HL-60/S4 (cell line): ENCODE measurements around the gene MAGI2.

ENCODE experiments used
- in situ Hi-C: fragments of 300-500 bp; cut with MboI; formaldehyde crosslinking; loops from 2 replicates; pipeline ENCODE4 v1.14.3; 2022; ENCODE audit warnings: low sequenced_read_pairs

The MAGI2 gene

DNA sequence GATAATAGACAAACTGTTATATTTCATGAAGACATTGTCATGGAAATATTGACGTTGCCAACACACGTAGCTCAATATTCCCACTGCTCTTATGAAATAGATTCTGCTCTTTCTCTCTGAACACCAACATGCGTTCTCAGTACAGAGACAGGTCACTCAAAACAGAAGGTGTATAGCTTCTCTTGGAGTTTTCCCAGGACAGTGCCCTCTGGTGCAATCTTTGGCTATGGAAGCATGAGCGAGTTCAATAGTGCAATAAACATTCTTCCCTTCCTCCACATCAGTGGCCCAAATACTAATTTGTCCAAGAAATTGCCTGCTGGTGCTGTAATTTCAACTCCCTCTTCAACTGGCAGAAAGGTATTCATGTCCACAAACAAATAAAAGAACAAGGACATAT lies 145.3 kb downstream of the MAGI2 start:
- in situ Hi-C loops: no loop called here

DNA sequence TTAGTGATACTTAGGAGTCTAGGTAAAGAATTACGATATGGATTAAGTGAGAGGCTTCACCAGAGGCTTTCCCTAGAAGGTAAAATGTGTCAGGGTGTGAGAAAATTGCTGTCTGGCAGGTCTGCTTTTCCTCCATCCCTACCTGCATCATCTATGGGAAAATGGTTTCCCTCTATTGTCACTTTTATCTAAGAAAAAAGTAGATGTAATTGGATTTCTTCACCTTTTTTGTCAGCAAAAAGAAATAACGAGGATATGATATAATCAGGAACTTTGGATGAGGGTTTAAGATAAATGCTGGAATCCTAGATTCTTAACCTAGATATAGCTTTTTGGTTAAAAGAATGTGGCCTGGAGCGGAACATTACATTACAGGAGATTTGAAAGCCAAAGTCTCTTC lies 146.1 kb downstream of the MAGI2 start:
- in situ Hi-C loops: no loop called here

DNA sequence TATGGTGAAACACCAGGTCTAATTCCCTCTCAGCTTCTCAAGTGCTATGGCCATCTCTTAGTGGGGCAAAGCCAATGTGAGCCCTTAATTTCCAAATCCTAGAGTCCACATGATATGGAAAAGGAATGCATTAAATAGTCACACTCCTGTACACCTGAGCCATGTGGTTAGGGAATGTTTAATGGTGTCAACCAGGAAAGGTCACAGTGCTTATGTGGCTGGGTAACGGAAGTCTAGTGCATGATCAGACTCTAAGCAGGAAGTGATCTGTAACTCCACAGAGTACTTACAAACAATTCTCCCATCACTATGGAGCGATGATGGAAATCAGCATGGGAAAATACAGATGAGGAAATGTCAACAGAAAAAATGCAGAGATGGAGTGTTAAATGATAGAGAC lies 148.8 kb downstream of the MAGI2 start:
- in situ Hi-C loops: no loop called here

DNA sequence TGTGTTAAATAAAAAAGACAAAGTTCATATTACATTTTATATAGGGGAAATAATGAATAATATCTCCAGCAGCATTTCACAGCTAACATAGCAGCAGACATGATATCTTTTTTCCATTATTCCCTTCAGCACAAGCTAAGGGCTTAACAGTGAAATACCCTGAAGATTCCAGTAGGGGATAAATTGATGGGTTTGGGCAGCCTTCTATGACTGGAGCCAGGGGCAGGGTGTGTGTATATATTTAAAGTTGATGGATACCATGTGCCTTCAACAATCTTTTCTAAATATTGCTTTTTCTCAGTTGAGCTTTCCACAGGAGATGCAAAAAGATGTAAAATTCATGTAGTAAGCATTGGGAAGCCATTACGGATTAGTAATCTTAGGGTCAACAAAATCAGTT lies 151.2 kb downstream of the MAGI2 start:
- in situ Hi-C loops: no loop called here

DNA sequence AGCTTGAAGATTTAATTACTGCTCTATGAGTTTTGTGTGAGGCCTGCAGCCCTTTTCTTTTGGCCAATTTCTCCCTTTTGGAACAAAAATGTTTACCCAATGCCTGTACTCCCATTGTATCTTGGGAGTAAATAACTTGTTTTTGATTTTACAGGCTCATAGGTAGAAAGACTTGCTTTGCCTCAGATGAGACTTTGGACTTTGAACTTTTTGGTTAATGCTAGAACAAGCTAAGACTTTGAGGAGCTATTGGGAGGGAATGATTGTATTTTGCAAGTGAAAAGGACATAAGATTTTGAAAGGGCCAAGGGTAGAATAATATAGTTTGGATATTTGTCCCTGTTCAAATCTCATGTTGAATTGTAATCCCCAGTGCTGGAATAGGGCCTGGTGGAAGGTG lies 152.0 kb downstream of the MAGI2 start:
- in situ Hi-C loops: no loop called here

DNA sequence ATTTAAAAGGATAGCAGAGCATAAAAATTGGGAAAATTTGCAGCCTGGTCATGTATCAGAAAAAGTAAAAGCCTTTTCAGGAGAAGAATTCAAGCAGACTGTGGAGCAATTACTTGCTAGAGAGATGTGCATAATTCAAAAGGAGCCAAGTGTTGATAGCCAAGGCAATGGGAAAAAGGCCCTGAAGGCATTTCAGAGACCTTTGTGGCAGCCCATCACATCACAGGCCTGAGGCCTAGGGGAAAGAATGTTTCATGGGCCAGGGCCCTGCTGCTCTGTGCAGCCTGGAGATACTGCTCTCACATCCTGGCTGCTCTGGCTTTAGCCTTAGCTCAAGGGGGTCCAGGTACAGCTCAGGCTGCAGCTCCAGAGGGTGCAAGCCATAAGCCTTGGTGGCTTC lies 152.9 kb downstream of the MAGI2 start:
- in situ Hi-C loops: no loop called here

DNA sequence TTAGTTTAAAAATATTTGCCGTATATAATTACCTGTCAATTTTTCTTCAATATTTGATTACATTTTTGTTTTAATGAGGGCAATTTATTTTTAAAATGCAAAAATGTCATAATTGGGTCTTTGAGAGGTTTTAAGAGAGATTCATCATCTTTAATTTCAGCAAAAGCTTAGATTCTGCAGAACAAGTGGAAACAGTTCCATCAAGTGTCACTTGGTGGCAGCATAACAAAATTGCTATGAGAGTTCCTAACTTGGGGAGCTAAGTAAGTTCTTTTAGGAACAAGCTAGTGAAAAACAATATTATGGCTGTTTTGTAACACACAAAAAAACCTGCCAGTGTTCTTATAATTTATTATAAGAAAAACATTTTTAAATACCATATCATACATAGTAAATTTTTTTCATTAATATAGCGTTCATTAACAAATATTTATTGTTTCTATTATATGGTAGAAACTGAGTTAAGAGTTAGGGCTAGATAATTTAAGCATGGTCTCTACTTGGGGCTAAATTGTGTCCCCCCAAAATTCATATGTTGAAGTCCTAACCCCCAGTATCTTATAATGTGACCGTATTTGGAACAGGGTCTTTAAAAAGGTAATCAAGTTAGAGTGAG lies 155.2 kb downstream of the MAGI2 start:
- in situ Hi-C loops: no loop called here

DNA sequence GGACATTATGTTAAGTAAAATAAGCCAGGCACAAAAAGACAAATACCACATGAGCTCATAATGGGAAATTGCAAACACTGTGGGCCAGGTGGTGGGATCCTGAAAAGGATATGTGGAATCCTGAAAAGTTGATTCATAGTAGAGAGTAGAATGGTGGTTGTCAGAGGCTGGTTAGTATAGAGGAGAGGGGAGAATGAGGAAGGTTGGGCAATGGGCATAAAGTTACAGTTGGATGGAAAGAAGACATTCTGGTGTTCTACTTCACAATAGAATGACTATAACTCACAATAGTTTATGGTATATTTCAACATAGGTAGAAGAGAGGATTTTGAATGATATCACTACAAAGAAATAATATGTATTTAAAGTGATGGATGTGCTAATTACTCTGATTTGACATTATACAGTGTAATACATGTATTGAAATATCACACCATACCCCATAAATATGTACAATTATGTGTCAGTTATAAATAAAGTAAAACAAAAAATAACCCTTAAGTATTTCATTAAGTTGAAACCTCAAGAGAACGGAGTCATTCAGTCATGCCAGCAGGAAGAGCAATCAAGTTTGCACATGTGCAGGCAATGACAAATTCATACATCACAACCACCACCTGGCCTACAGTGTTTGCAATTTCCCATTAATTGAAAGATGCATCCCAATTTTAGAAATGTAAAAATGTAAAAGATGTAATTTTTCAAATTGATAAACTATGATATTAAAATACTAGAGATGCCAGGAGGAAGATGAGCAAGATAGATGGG lies 156.7 kb downstream of the MAGI2 start:
- in situ Hi-C loops: no loop called here

DNA sequence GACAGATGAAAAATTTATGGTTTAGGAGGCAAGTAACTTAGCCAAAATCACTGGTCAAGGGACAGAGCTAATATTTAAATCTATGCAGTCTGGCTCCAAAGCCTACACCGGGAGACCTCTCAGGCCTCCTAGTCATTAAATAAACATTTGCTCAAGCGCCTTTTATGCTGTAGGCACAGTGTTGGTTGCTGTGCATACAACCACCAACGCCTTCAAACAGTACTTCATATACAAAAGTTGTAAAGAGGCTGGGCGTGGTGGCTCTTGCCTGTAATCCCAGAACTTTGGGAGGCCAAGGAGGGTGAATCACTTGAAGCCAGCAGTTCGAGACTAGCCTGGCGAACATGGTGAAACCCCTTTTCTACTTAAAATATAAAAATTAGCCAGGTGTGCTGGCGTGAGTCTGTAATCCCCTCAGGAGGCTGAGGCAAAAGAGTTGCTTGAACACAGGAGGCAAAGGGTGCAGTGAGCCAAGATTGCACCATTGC lies 159.8 kb downstream of the MAGI2 start:
- in situ Hi-C loops: no loop called here

DNA sequence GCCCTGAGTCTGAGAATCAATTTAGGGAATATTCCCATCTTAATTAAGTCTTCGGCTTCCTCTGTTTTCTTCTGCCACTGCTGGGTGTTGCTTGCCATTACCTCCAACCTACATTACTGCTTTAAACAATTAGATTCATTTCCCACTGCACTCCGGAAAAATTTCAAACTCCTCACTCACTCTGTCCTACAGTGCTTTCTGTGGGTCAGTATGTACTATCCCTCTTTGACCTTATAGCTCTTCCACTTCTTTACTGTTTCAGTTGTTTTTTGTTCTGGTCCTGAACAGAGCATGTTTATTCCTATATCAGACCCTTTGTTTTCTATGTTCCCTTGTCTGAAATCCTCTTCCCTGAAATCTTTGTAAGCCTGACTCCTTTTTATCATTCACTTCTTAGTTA lies 160.6 kb downstream of the MAGI2 start:
- in situ Hi-C loops: no loop called here

DNA sequence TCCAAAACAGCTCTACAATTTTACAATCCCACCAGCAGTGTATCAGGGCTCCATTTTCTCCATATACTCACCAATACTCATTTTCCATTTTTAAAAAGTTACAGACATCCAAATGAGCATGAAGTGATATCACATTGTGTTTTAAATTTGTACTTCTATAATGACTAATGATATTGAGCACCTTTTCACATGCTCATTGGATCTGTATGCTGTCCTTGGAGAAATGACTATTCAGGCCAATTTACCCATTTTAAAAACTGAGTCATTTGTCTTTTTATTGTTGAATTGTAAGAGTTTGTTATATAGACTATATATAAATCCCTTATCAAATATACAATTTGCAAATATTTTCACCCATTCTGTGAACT lies 162.0 kb downstream of the MAGI2 start:
- in situ Hi-C loops: no loop called here

DNA sequence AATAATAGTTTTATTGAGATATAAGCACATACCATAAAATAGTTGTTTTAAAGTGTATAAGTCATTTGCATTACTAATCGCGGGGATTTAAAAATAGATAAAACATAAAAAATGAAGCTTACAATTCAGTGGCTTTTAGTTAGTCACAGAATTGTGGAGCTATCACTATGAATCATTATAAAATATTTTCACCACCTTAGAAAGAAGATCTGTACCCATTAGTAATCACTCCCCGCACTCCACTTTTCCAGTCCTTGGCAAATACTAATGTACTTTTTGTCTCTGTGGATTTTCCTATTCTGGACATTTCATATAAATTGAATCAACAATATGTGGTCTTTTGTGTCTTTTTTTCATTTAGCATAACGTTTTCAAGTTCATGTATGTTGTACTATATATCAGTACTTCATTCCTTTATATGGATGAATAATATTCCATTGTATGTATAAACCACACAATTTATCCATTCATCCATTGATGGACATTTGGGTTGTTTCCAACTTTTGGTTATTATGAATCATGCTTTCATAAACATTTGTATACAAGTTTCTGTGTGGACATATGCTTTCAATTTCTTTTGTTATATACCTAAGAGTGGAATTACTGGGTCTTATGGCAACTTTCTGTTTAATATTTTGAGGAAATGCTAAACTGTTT lies 162.5 kb downstream of the MAGI2 start:
- in situ Hi-C loops: no loop called here

DNA sequence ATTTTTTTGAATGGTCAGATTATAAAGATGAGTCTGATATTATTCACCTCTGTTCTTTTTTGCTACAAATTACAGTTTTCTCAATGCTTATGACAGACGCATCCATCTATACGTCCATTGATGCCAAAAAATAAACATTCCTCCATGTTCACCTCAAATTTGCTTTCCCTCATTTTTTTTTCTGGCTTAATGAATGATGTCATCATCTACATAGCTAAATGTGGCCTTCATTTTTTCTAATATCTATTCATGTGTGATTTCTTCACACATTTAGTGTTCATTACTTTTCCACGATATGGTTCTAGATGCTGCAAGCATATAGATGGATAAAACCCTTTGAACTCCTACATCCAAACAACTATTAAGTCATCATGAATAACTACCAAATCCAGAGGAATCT lies 163.1 kb downstream of the MAGI2 start:
- in situ Hi-C loops: no loop called here

DNA sequence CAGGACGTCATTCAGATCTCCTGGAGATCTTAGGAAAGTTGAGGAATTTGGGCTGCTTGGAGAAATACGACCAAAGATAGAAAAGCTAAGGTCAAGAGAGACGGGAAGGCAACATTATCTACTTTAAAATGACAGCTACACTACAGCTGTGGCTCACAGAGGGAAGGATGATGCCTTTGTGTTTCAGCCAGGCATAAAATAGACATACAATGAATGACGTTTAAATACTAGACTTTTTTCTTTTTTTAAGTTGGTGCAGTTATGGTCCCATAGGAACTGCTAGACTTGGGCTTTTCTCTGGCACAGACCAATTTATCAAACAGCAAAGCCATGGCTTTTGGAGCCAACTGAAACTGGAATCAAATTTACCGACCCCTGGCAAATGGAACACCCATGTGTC lies 164.8 kb downstream of the MAGI2 start:
- in situ Hi-C loops: no loop called here

DNA sequence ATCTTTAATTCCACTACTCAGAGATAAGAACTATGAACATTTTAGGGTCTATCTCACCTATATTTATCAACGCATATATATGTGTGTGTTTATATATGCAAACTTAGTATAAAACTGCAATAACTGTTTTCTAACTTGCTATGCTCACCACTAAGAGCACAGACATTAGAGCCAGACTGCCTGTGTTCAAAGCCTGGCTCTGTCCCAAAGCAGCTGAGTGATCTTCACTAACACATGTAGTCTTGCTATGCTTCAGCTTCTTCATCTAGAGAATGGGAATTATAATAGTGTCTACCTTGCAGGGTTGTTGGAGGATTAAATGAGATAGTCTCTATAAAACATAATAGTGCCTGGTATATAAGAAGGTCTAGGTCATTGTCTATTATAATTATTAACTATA lies 165.5 kb downstream of the MAGI2 start:
- in situ Hi-C loops: no loop called here

DNA sequence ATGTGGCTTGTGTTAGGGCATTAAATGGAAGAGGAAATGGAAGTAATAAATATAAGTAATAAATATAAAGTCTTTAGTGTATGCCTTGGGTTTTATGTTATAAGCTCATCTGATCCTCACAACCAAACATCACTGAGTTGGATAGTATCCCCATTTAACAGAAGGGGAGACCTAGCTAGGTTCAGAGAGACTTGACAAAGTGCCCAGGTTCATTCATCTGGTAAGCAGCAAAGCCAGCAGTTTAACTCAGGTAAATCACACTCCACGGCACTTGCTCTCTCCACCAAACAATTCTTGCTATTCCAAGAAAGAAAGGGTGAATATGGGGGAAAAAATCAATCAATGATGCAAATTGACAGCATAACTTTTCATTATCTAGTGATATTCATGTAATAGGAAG lies 167.3 kb downstream of the MAGI2 start:
- in situ Hi-C loops: no loop called here

DNA sequence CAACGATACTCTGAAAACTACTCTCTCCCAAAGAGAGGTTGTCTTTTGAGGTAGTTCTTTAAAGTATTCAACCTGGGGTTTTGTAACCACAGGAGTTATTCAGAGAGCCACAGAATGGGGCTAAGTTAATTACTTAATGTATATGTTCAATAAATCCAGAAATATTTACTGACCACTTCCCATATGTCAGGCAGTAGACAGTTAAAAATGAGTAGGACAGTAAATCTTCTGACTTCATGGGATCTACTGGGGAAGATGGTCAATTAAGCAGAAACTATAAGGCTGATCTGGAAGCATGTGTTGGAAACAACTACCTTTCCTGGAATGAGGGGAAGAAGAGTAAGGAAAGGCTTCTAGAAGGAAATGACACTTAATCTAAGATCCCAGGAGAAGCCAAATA lies 167.7 kb downstream of the MAGI2 start:
- in situ Hi-C loops: no loop called here

DNA sequence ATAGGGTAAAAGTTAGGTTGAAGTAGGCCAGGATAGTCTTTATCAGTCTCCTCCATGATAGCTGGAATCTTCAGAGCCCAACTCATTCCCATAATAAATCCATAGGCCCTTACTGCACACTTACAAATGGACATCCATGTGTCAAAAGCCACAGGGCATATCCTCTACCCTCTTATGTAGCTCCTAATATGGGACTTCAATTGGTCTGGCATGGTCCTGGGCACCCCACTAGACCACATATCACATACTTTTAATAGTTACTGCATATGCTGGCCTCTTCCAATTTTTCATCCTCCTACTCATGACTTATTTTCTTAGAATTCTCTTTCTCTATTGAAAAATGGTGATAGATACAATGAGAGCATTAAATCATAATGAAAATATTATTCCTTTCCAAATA lies 169.3 kb downstream of the MAGI2 start:
- in situ Hi-C loops: no loop called here

DNA sequence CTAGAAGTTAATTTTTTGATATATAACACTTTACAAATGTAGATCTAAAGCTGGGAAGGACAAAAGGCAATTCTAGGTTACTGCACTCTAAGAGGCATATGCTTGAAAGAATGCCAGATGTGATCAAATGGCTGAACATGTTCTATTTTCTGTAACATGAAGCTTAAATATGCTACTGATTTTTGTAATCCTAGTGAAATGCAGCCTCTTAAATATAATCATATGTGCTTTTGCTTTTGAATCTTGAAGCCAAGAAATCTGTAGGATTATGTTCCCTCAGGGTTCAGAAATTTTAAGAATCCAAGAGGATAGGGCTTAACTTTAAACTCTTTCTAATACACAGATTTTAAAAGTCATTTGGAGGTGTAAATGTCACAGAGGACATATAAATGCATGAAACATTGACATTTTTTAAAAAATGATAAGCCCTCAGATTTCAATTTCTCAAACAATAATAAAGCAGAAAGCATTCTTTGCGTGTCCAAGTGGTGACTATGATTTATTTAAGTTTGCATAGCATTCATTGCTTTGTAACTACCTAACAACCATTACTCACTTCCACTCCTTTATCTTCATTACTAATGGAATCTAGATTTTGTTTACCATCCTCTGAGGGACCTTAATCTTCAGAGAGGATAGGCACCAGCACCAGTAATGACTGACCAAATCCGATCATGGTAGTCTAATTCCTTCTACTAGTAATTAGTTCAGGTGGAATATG lies 170.4 kb downstream of the MAGI2 start:
- in situ Hi-C loops: no loop called here

DNA sequence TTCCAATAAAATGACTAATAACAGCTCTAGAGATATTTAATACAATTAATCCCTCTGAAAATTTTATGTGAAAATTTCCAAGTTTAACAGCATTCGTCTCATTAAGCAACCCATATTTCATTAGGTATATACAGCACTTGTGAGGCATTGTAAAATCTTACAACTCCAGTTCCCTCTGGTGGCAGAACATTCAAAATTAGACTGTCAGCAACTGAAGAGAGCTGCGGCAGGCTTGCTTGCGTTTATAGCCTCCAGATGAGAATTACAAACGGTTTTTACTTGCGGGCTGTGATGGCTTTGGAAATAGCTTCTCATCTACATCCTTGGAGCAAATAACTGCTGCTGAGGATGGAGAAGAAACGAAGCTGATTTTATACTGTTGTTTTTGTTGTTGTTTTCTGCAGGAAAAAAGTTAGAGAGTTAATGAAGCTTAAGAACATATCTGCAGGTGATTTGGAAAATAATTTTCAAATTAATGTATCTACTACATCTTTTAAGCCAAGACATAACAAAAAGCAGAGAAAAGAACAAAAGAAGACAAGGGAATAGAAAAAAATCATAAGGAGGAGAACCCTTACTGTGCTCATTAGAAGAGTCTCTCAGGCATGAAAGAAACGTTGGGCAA lies 171.3 kb downstream of the MAGI2 start:
- in situ Hi-C loops: no loop called here

DNA sequence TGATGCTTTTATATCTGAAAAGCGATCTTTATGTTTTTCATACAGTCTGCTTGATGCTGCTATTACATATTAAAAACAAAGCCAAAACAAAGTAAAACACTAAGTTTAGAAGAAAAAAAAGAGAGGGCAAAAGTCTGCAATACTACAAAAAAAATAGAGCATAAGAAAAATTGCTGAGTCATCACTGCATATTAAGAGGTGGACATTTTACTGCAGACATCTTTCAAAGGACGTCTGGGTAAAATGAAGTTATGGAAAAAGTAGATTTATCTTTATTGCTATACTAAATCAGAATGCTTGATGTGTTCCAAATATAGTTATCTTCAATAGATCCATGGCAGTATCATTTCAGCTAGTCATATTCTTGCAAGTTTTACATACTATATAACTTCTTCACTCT lies 172.0 kb downstream of the MAGI2 start:
- in situ Hi-C loops: no loop called here
